Activated T-helper 2 cell treated with anti-CD3 and anti-CD28 coated beads, Interferon-gamma antibody, Interleukin-2, Interleukin-4, amounts not matched to agents 10 μg/mL and 5 μg/mL and 100 μg/mL, durations not matched to agents 14 hours and 24 hours and 36 hours (primary cell): ENCODE results near the gene TDRD12. TPM values are rescaled to one million over a fixed set of nuclear protein-coding genes. Genes with fewer than 3 reads are reported as not detected.
"Not testable (repeated sequence)": the region's sequence is repeated elsewhere in the genome, so short reads cannot be mapped to it uniquely, and the experiment has no call there.

Source experiments
- DNase-seq: peaks from one replicate; pipeline ENCODE4 v3.0.0; 2021; ENCODE audit warnings: low spot score
- H3K27ac Mint-ChIP-seq: one replicate; pipeline ENCODE4 v1.8.0; 2021; ENCODE audit warnings: mixed read lengths
- H3K27me3 Mint-ChIP-seq: one replicate; pipeline ENCODE4 v1.8.0; 2021; ENCODE audit warnings: low read depth, mixed read lengths
- H3K36me3 Mint-ChIP-seq: one replicate; pipeline ENCODE4 v1.8.0; 2021; ENCODE audit warnings: low read depth, mixed read lengths
- H3K4me1 Mint-ChIP-seq: one replicate; pipeline ENCODE4 v1.8.0; 2021; ENCODE audit warnings: low read depth, mixed read lengths
- H3K4me3 Mint-ChIP-seq: one replicate; pipeline ENCODE4 v1.8.0; 2021; ENCODE audit warnings: low read depth, mild to moderate bottlenecking, moderate library complexity, mixed read lengths
- H3K9me3 Mint-ChIP-seq: one replicate; pipeline ENCODE4 v1.8.0; 2021; ENCODE audit warnings: mixed read lengths
- intact Hi-C: fragments of 100-400 bp; cut with micrococcal nuclease; formaldehyde crosslinking; loops from one replicate; pipeline ENCODE4 v1.15.1; 2023
- total RNA-seq: library from RNA; stranded (reverse); gene quantifications from 2 replicates; pipeline ENCODE4 v1.2.3, GENCODE V29; 2022

The TDRD12 gene
- total RNA-seq, 1 donor from 2014 or later: 0.07 TPM

DNA sequence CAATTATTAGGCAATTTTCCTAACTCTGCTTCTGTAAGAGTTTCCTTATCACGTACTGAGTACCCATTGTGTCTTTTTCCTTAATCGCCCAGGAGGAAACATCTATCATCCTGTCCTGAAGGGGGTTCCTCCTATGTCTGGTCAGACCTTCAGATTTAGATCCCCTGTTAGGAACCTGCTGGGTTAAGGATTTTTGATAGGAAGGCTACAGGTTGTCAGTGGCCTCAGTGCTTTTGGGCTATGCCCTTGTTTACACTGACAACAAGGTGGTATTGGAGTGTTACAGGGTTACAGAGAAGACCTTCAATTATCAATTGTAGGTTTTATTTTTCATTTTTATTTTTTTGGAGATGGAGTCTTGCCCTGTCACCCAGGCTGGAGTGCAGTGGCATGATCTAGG lies 24.7 kb upstream of the TDRD12 start:
- DNase-seq: not testable (repeated sequence)

DNA sequence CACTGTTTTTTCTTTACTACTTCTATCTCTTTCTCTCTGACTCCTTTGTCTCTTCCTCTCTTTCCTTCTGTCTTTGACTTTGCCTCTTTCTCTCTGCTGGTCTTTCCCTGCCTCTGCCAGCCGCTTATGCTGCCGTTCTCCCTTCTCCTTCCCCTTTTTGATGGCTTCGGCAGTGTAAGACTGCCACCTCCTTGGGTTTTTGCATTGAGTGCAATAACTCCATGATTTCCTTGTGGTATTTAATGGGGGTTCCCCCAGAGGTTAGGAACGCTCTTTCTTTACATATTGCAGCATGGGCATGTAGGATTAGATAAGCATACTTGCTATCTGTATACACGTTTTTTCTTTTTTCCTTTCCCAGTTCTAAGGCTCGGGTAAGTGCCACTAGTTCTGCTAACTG lies 24.1 kb upstream of the TDRD12 start:
- H3K27ac Mint-ChIP-seq, H3K9me3 Mint-ChIP-seq, intact Hi-C loops, DNase-seq, H3K27me3 Mint-ChIP-seq: not testable (repeated sequence)
- Mint-ChIP-seq H3K36me3 (peaks cover 80% of the 10 kb centered on the region), H3K4me3 (peak overlapping the region; percentile 71), H3K4me1 (peaks cover 54% of the 10 kb centered on the region)

More for the DNA sequence above, 24.7 kb upstream of the TDRD12 start:
- Mint-ChIP-seq H3K4me1 (peaks cover 52% of the 10 kb centered on the region), H3K36me3 (peaks cover 73% of the 10 kb centered on the region), H3K4me3 (peak overlapping the region; percentile 95)
- intact Hi-C loops: loop anchor here (5.0 kb wide), 3 partner anchors 277 to 482 kb away; partner anchors contain the start of genes CEP89 and FAAP24
- H3K27me3 Mint-ChIP-seq, H3K9me3 Mint-ChIP-seq, H3K27ac Mint-ChIP-seq: not testable (repeated sequence)

DNA sequence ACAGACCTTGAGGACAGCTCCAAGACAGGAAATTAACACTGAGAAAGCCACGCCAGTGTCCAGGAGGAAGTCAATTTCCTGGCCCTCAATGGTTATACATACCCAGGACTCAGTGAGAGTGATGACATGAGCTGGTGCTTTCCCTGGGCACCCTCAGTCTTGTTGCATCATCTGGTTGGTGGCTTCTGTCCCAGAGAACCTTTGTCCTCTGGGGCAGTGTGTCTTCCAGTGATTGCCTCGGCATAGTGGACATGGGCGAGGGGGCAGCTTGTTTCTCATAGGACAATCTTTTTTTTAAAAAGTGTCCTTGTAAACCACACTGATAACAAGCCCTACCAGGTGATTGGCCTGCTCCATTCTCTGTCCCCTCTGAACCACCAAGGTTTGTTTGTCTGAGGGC lies 22.8 kb upstream of the TDRD12 start:
- intact Hi-C loops, H3K27ac Mint-ChIP-seq, H3K9me3 Mint-ChIP-seq, DNase-seq, H3K4me3 Mint-ChIP-seq, H3K27me3 Mint-ChIP-seq: not testable (repeated sequence)
- Mint-ChIP-seq H3K36me3 (peaks cover 89% of the 10 kb centered on the region), H3K4me1 (peaks cover 44% of the 10 kb centered on the region)

- peaks cover 25% of the 10 kb centered on the region for H3K9me3 Mint-ChIP-seq
- DNase-seq, H3K27me3 Mint-ChIP-seq, H3K27ac Mint-ChIP-seq, H3K4me3 Mint-ChIP-seq: not testable (repeated sequence)
- peaks cover 98% of the 10 kb centered on the region for H3K36me3 Mint-ChIP-seq
- intact Hi-C loops: loop anchor here (10.0 kb wide), 1 partner anchor 95 kb away; no protein-coding TSS in a partner anchor
- H3K4me1 Mint-ChIP-seq: peaks cover 23% of the 10 kb centered on the region
Observed at GRCh38 chr19:32700129-32700528, 19.4 kb upstream of the TDRD12 start.

- Mint-ChIP-seq H3K27me3 (no peaks in the 10 kb centered on the region), H3K4me1 (peaks cover 9% of the 10 kb centered on the region), H3K9me3 (peaks cover 29% of the 10 kb centered on the region), H3K27ac (no peak overlapping the region), H3K4me3 (no peak overlapping the region), H3K36me3 (peaks cover 98% of the 10 kb centered on the region)
- intact Hi-C loops: loop anchor here (10.0 kb wide), 1 partner anchor 93 kb away; no protein-coding TSS in a partner anchor
- DNase-seq: no peak
Observed at GRCh38 chr19:32702010-32702409, 17.6 kb upstream of the TDRD12 start.

DNA sequence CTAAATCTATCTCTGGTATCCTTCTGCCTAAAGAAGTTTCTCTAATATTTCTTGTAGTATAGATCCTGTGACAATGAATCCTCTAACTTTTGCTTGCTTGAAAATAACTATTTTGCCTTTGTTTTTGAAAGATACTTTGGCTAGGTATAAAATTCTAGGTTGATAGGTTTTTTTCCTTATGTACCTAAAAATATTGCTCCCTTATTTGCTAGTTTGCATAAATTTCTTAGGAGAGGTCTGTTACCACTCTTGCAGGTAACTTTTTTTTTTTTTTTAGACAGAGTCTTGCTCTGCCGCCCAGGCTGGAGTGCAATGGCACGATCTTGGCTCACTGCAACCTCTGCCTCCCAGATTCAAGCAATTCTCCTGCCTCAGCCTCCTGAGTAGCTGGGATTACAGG lies 15.6 kb upstream of the TDRD12 start:
- Mint-ChIP-seq H3K9me3 (peaks cover 29% of the 10 kb centered on the region), H3K4me1 (peaks cover 14% of the 10 kb centered on the region), H3K36me3 (peaks cover 89% of the 10 kb centered on the region)
- DNase-seq, H3K27ac Mint-ChIP-seq, H3K4me3 Mint-ChIP-seq, H3K27me3 Mint-ChIP-seq: not testable (repeated sequence)
- intact Hi-C loops: loop anchor here (10.0 kb wide), 1 partner anchor 91 kb away; no protein-coding TSS in a partner anchor

DNA sequence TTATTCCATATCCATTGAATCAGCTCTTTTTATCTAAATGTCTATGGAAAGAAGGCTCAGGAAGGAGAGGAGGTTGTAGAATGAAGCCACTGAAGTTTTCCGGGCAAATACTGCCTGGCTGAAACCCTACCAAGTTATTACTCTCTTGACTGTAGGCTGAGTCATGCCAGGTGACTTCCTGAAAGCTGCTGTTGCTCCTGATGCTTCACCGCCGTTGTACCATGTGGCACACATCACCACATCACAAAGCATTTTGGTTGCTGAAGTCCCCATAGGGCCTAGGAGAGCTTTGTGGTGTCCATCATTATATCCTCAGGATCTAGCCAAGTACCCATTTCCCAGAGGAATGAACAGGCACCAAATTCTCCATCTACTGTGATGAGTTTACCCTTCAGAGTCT lies 11.1 kb upstream of the TDRD12 start:
- Mint-ChIP-seq H3K27ac (peak overlapping the region; percentile 42), H3K36me3 (peaks cover 64% of the 10 kb centered on the region), H3K27me3 (no peaks in the 10 kb centered on the region), H3K4me3 (no peak overlapping the region), H3K4me1 (peaks cover 14% of the 10 kb centered on the region), H3K9me3 (peaks cover 14% of the 10 kb centered on the region)
- intact Hi-C loops: loop anchor here (10.0 kb wide), 1 partner anchor 86 kb away; no protein-coding TSS in a partner anchor
- DNase-seq: no peak

DNA sequence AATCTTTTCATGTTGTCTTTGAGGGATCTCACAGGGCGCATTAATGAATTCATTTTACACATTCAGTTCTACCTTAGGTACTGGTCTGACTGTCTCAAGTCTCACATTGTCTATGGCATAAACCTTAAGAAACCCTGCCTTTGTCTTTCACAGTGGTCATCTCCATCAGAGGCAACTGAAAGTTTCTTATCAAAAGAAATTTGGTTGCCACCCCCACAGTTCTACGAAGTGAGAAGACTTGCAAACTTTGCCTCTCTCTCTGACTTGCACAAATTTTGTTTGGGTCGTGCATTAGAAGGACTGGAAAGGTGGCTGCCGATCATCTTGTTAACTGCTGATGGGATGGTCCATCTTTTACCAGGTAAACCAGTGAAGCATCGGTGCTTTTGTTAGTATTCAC lies 10.5 kb upstream of the TDRD12 start:
- H3K9me3 Mint-ChIP-seq: peaks cover 10% of the 10 kb centered on the region
- H3K4me1 Mint-ChIP-seq: peaks cover 14% of the 10 kb centered on the region
- DNase-seq: no peak
- intact Hi-C loops: loop anchor here (10.0 kb wide), 1 partner anchor 86 kb away; no protein-coding TSS in a partner anchor
- H3K27ac Mint-ChIP-seq: peak overlapping the region; percentile 42
- H3K36me3 Mint-ChIP-seq: peaks cover 61% of the 10 kb centered on the region
- no peaks in the 10 kb centered on the region for H3K27me3 Mint-ChIP-seq
- no peak overlapping the region for H3K4me3 Mint-ChIP-seq

DNA sequence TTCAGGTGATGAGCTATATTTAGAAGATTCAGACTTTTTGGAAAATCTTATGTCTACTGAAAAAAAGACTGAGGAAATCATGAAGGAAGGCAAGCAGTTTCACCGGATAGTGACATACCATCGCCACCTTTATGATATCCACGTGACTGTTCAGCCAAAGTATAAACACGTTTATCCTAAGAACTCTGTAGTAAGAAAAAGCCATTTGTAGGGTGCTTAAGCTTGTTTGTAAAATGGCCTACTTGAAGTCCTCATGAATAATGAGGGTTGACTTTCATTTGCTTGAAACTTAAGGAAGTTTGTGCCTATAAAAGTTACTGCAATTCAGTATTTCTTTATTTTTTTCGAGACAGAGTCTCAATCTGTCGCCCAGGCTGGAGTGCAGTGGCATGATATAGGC lies 7.8 kb upstream of the TDRD12 start:
- H3K9me3 Mint-ChIP-seq: no peaks in the 10 kb centered on the region
- H3K4me3 Mint-ChIP-seq: no peak overlapping the region
- no peak overlapping the region for H3K27ac Mint-ChIP-seq
- no peaks in the 10 kb centered on the region for H3K27me3 Mint-ChIP-seq
- intact Hi-C loops: no loop called here
- H3K4me1 Mint-ChIP-seq: peaks cover 14% of the 10 kb centered on the region
- no peak for DNase-seq
- peaks cover 46% of the 10 kb centered on the region for H3K36me3 Mint-ChIP-seq

- intact Hi-C loops, H3K9me3 Mint-ChIP-seq: not testable (repeated sequence)
Observed at GRCh38 chr19:32716203-32716602, 3.4 kb upstream of the TDRD12 start.

DNA sequence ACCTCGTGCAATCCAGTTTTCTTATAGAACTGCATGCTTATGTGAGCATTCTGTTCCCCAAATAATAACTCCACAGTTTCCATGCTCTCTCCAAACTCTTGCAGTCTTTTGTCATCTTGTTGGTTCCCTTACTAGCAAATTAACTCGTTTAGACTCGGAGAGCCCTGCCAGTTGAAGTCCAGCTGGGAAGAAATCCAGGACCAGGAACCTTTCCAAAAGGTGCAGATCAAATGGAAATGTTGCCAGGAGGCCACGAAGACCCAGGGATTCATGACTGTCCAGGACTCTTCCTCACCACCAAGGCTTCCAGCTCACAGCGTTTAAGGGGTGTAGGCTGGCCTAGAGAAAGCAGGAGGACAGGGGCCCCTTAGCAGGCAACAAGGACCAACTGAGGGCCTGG lies 2.1 kb upstream of the TDRD12 start:
- Mint-ChIP-seq H3K4me3 (no peak overlapping the region), H3K27me3 (no peaks in the 10 kb centered on the region), H3K4me1 (no peaks in the 10 kb centered on the region), H3K9me3 (no peaks in the 10 kb centered on the region), H3K27ac (no peak overlapping the region), H3K36me3 (peaks cover 20% of the 10 kb centered on the region)
- intact Hi-C loops: no loop called here
- no peak for DNase-seq

More at GRCh38 chr19:32716203-32716602, 3.4 kb upstream of the TDRD12 start:
- not testable (repeated sequence) for H3K27me3 Mint-ChIP-seq, H3K27ac Mint-ChIP-seq, DNase-seq, H3K4me1 Mint-ChIP-seq, H3K4me3 Mint-ChIP-seq
- peaks cover 22% of the 10 kb centered on the region for H3K36me3 Mint-ChIP-seq

DNA sequence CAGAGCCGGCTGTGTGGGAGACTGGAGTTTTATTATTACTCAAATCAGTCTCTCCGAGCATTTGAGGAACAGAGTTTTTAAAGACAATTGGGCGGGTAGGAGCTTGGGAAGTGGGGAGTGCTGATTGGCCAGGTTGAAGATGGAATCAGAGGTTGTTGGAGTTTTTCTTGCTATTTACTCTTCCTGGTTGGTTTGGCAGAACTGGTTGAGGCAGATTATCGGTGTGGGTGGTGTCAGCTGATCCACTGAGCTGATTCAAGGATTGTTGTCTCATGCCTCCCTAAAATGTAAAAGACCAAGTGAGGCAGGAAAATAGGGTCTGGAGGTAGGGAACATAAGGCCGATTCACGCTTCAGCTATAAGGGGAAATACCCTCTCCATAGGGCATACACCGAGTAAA lies 1.3 kb upstream of the TDRD12 start:
- Mint-ChIP-seq H3K4me3 (no peak overlapping the region), H3K9me3 (no peaks in the 10 kb centered on the region), H3K27me3 (no peaks in the 10 kb centered on the region), H3K27ac (no peak overlapping the region), H3K4me1 (no peaks in the 10 kb centered on the region), H3K36me3 (peaks cover 14% of the 10 kb centered on the region)
- no peak for DNase-seq
- intact Hi-C loops: no loop called here

DNA sequence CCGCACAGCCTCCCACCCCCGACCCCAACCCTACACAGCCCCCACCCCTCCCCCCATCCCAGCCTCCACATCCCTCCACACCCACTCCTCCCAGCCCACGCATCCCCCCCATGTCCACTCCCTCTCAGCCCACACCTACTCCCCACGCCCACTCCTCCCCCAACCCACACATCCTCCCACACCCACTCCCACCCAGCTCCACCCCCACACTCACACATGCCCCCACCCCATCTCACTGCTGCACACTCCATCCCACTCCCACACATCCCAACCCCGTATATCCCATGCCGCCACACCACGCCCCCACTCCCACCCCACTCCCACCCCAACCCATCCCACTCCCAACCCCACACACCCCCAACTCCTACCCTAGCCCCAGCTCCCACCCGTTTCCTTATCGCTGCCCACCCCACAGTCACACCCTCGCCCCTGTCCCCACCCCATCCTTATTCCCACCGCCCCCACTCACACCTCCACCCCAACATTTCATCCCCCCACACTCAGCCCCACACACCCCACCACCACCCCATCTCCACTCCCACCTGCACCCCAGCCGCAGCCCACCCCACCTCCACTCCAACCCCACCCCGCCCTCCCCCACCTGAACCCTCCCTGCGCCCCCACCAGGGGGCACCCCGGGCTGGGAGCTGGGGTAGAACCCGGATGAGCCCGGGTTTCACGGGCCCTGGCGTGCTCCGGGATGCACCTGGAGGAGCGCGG lies 809 bp downstream of the TDRD12 start:
- Mint-ChIP-seq H3K27me3 (no peaks in the 10 kb centered on the region), H3K27ac (no peak overlapping the region), H3K4me1 (no peaks in the 10 kb centered on the region), H3K36me3 (peaks cover under 1% of the 10 kb centered on the region), H3K4me3 (no peak overlapping the region), H3K9me3 (no peaks in the 10 kb centered on the region)
- DNase-seq: no peak
- intact Hi-C loops: no loop called here
